AG09319 (cell line): ENCODE data around the gene ADAMTS4.

Experiments
- DNase-seq: peaks from one replicate; pipeline ENCODE4 v3.0.0-alpha.2; 2010; ENCODE audit warnings: low read depth; ENCODE audit errors: extremely low read depth
- CTCF ChIP-seq: IDR thresholded peaks from 2 replicates; pipeline ENCODE4 v1.5.1; 2011; ENCODE audit warnings: low read depth, mild to moderate bottlenecking, inconsistent platforms, low read length, moderate library complexity

The ADAMTS4 gene

DNA sequence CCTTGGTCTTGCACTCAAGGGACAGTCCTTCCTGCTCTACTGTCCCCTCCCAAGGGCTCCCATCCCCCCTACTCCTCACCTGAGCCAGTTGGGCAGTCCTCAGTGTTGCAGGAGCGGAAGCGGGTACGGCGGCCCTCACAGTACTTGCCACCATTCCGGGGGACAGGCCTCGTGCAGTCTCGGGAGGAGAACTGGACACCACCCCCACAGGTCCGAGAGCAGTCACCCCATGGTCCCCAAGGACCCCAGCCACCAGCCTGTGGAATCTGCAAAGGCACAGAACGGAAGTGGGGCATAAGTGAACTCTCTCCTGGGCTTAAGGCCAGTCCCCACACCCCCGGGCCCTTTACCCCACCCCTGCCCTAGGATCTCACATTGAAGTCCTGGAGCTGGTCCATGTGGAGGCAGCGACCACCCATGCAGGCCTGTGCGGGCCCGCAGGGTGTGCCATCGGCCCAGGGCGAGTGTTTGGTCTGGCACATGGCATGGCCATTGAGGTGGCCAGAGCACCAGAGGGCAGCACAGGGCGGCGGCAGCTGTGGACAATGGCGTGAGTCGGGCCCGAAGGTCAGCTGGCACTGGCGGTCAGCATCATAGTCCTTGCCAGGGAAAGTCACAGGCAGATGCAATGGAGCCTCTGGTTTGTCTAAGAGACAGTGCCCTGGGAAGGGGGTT lies 5.2 kb downstream of the ADAMTS4 start:
- TF ChIP-seq CTCF: no peak
- DNase-seq: no peak

- peak; percentile 38 for DNase-seq
- TF ChIP-seq CTCF: peak; percentile 95
Observed at GRCh38 chr1:161192476-161193465, 6.1 kb downstream of the ADAMTS4 start.

DNA sequence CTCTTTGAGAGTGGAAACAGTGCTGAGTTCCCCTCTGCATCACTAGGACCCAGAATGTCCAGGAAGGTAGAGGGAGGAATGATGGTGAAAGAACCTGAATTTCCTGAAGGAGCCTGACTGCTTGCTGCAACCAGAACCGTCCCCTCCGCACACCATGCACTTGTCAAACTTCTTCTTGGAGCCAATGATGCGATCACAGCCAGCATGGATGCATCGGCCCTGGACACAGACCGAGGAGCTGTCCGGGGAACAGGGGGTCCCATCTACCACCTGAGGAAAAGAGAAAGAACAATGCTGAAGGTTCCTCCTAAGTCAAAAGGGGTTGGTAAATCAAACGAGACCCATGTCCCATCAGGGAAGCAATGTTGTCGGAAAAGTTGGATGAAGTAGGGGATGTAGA lies 6.9 kb downstream of the ADAMTS4 start:
- DNase-seq: no peak
- TF ChIP-seq CTCF: no peak

GRCh38 chr1:161190962-161191521 lies 7.8 kb downstream of the ADAMTS4 start:
- no peak for TF ChIP-seq CTCF

DNA sequence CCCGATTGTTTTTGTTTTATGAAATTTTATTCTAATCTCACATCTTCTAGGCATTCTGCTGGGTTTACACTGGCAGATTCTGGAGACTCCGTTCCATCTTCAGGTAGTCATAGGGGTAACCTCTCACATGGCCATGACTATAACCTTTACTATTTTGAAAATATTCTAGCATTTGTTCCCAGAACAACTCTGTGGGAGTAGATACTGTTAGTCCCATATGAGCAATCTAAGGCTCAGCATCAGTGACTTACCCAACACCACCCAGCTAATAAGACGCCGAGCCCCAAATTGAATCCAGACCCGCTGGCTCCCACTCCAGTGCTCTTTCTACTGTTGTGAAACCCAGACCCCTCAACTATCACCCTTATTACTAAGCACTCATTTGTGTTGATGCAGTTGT lies 9.8 kb downstream of the ADAMTS4 start:
- DNase-seq: no peak
- TF ChIP-seq CTCF: no peak

More at GRCh38 chr1:161190962-161191521, 7.8 kb downstream of the ADAMTS4 start:
- DNase-seq: no peak

DNA sequence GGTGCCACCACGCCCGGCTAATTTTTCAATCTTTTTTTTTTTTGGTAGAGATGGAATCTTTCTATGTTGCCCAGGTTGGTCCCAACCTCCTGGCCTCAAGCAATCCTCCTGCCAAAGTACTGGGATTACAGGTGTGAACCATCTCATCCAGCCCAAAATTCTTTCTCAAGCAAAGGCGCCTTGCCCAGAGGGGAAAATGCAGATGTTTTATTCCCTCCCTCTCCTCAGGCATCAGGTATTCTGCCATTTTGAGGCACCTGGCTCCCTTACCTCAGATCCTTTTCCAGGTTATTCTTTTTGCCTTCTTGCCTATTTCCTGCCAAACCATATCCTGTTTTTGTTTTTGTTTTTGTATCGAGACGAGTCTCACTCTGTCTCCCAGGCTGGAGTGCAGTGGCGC lies 10.5 kb downstream of the ADAMTS4 start:
- TF ChIP-seq CTCF: no peak

DNA sequence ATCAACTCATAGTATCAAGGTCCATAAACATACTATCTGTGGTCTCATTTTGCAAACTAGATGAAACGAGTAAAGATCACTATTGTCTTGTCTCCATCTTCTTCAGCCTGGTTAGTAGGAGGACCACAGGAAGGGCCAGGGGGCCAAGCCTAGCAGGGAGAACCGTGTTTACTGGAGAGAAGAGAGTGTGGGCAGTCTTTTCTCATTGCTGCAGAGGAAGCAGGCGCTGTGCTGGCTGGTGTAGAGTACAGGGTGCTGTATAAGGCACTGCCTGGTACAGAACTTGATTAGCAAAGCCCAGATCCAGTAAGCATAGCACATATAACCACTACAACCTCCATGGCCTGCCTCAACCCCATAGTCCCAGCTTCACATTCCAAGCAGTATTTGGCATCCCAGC lies 11.5 kb downstream of the ADAMTS4 start:
- DNase-seq: no peak
- no peak for TF ChIP-seq CTCF

More for the DNA sequence above, 10.5 kb downstream of the ADAMTS4 start:
- DNase-seq: no peak
